GM08714 (cell line): ENCODE measurements around the gene MAP1LC3B.
"Not testable (repeated sequence)": the region's sequence is repeated elsewhere in the genome, so short reads cannot be mapped to it uniquely, and the experiment has no call there.

ENCODE experiments used
- H3K4me3 ChIP-seq: fragments of 200-500 bp; sonication (Bioruptor generic); 2 replicates; pipeline ENCODE4 v1.5.1; 2014; ENCODE audit warnings: mild to moderate bottlenecking, low read length, inconsistent platforms
- ZNF274 ChIP-seq: IDR thresholded peaks from 2 replicates; pipeline ENCODE4 v1.6.1; 2012; ENCODE audit warnings: mild to moderate bottlenecking, low read depth, low read length

MAP1LC3B gene

DNA sequence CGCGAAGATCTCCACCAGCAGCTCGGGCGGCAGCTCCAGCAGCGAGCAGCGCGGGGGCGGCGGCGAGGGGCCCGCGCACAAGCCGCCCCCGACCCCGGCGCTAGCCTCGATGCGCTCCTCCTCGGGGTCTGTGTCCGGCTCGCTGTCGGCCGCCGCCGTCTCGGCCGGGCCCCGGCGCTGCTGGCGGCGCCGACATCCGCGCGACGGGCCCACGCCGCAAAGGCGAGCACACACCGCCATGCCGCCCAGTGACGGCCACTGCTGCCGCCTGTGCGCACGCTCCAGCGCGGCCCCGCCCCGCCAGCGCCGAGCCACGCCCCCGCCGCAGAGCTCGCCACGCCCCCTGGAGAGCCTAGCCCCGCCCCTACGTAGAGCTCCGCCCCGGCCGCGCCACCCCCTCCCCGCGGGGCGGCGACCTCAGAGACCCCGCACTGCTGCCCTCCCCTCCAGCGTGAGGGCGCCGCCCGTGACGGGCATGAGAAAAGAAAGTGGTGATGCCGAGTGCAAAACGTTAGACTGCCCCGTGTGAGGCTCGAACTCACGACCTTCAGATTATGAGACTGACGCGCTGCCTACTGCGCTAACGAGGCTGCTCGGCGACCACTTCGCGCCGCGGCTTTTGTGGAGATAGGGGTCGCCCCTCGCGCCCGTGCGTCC is 8.5 kb upstream of the MAP1LC3B start, which contains the start of gene FBXO31:
Gene FBXO31, minus strand, starts transcription at position 272 of the 657 bp plus-strand sequence. Its CDS starts 32 bp downstream, at position 240.
- peak within 1 kb of the TSS; percentile 87 for H3K4me3 ChIP-seq
- TF ChIP-seq ZNF274 = no peak

DNA sequence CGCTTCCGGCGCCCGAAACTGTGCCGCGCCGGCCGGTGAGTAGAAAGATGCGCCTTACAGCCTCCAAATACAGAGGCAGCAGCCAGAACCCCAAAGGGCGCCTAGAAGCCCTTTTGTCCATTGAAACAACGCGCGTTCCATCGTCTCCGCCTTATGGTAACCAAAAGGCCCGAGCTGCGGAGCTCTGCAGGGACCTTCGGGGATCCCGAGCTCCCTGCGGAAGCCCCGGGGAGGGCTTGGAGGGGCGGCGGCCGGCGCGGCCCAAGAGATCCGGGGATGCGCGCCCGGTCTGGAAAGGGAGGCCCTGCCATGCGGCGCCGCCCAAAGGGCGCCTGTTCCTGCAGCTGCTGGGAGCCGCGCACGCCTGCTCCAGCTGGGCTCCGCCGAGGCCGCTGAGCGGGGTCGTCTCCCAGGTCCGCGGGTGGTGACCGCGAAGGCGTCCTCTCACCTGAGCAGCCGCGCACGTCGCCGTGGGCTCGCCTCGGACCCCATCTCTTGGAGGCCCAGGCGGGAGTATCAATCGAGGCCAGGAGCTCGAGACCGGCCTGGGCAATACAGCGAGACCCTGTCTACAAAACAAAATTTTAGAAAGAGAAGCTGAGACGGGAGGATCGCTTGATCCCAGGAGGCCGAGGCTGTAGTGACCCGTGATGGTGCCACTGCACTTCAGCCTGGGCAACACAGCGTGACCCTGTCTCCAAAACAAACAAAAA is 7.8 kb upstream of the MAP1LC3B start:
- TF ChIP-seq ZNF274 = no peak
- peak overlapping the region; percentile 60; the same call in 1 of the 2 replicates for H3K4me3 ChIP-seq

DNA sequence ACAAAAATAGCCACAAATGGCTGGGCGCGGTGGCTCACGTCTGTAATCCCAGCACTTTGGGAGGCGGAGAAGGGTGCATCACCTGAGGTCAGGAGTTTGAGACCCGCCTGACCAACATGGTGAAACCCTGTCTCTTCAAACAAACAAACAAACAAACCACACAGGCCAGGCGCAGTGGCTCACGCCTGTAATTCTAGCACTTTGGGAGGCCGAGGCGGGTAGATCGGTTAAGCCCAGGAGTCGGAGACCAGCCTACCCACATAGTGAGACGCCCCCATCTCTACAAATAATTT is 7.3 kb upstream of the MAP1LC3B start:
- H3K4me3 ChIP-seq = peak overlapping the region; percentile 60; the same call in 1 of the 2 replicates

- H3K4me3 ChIP-seq = peak overlapping the region; percentile 20; the same call in 1 of the 2 replicates
- TF ChIP-seq ZNF274 = no peak
These were observed 4.0 kb upstream of the MAP1LC3B start for GRCh38 chr16:87387942-87388817.

- no peak for TF ChIP-seq ZNF274
- H3K4me3 ChIP-seq = no peak overlapping the region
These were observed 3.4 kb upstream of the MAP1LC3B start for GRCh38 chr16:87388818-87389134.

DNA sequence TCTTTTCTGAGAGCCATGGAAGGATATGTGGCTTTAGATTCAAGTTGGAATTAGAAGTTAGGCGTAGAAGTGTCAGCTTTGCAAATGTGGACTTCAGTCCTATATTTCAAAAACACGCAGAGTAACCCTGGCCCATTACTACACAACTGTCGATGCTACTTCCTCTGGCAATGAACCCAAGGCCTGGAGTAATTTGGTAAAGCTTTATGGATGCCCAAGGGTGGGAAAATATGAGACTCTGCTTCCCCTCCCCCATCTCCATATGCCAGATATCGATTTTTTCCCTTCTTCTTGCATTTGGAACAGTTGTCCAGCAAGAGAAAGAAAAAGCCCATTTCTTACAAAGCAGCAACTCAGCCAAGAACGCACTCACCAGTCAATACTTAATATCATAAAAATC is 2.9 kb upstream of the MAP1LC3B start:
- TF ChIP-seq ZNF274 = no peak
- H3K4me3 ChIP-seq = no peak overlapping the region

- H3K4me3 ChIP-seq = not testable (repeated sequence)
These were observed 2.2 kb upstream of the MAP1LC3B start for GRCh38 chr16:87389914-87390313.

DNA sequence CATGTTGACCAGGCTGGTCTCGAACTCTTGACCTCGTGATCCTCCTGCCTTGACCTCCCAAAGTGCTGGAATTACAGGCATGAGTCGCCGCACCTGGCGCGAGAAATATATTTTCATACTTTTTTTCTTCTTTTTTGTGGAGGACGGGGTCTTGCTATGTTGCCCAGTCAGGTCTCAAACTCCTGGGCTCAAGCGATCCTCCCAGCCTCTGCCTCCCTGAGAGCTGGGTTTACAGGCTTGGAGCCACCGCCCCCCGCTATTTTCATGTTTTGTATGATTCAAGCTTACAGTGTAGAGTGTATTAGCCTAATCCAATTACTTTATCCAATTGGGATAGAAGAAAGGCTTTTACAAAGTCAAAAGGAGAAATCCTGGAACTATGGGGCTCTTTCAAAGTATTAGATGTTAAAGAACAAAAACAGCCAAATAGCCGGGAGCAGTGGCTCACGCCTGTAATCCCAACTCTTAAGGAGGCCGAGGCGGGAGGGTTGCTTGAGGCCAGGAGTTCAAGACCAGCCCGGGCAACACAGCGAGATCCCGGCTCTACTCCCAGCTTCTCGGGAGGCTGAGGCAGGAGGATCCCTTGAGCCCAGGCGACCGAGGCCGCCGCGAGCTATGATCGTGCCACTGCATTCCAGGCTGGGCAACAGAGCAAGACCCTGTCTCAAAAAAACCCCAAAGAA is 1.4 kb upstream of the MAP1LC3B start:
- no peak overlapping the region; the same call in 1 of the 2 replicates for H3K4me3 ChIP-seq

GRCh38 chr16:87391324-87391949 is 699 bp upstream of the MAP1LC3B start:
- TF ChIP-seq ZNF274 = no peak
- H3K4me3 ChIP-seq = peak overlapping the region; percentile 62; the same call in 1 of the 2 replicates

More for the DNA sequence above, 1.4 kb upstream of the MAP1LC3B start:
- TF ChIP-seq ZNF274 = no peak

GRCh38 chr16:87392821-87393679 is 914 bp downstream of the MAP1LC3B start:
- H3K4me3 ChIP-seq = peak overlapping the region; percentile 71
- no peak for TF ChIP-seq ZNF274

- TF ChIP-seq ZNF274 = no peak
- peak overlapping the region; percentile 71; the same call in 1 of the 2 replicates for H3K4me3 ChIP-seq
These were observed 1.5 kb downstream of the MAP1LC3B start for GRCh38 chr16:87393680-87394055.

DNA sequence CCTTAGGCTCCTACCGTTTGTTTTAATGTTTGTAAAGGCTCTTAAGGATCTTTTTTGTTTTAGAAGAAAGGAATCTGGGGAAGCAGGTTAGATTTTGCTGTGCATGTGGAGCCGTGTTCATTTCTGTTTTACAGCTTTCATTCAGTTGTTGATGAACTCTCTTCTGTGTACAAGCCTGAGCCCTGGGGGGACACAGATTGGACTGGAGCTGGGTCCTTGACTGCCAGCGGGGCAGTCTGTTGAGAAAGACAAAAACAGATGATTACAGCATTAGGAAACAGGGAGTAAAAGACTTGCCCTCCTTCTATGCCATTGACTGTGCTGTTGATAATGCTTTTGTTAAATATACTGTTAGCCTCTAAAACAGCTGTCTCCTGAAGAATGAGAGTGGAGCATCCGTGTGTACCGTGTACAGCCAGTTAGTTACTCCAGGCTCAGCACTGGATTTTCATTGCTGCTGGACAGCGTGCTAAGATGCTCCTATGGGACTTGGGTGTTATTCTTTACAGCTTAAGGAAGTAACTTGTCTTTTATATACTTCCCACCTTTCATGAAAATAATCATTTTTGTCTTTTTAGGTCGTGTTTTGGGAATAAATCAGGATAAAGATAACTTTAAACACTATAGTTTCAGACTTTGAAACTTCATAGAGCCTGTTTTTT is 3.2 kb downstream of the MAP1LC3B start:
- TF ChIP-seq ZNF274 = no peak
- H3K4me3 ChIP-seq = no peak overlapping the region
